ENCODE data around the gene EVA1B. TPM values are rescaled to one million over a fixed set of nuclear protein-coding genes. Genes with fewer than 3 reads are reported as not detected.

EVA1B gene
- total RNA-seq, 2 experiments from 2014 or later = 2.7 to 3.1 TPM

DNA sequence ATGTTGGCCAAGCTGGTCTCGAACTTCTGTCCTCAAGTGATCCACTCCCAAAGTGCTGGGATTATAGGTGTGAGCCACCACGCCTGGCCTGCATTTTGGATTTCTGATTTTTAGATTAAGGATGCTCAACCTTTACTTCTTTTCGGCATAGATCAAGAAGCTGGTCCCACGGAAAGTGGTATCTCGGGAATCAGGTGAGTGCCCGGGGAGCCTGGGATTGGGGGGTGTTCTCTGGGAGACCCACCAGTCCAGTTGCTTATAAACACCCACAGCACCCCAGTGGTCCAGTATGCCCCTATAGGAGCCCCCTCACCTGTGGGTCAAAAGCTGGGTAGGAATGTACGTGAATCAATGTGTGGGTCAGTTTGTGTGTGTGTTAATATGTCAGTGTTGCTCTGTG, 14.0 kb downstream of the EVA1B start:
- H3K36me3 Mint-ChIP-seq (ENCODE audit: low read depth) = peaks cover 34% of the 10 kb centered on the region
- no peak overlapping the region for H3K4me3 Mint-ChIP-seq
- peaks cover 24% of the 10 kb centered on the region for H3K4me1 Mint-ChIP-seq
- no peaks in the 10 kb centered on the region for H3K9me3 Mint-ChIP-seq (ENCODE audit: low read depth)
- H3K27ac Mint-ChIP-seq = no peak overlapping the region
- intact Hi-C loops (cut with DNase I, micrococcal nuclease) = loop anchor here (5.0 kb wide), 2 partner anchors 58 to 1163 kb away; partner anchors contain the start of gene ZC3H12A (in 1 of the 2)
- POLR2A ChIA-PET = interaction anchor here (0.7 kb wide), 1 partner anchor 32 kb away, joined by 5 read pairs; no protein-coding TSS in a partner anchor
- ATAC-seq (no peak), DNase-seq (no peak)
- no peaks in the 10 kb centered on the region for H3K27me3 Mint-ChIP-seq
- CTCF ChIA-PET = interaction anchor here (0.8 to 1.0 kb wide), 2 partner anchors 9 to 112 kb away, joined by 3 to 4 read pairs; no protein-coding TSS in a partner anchor

DNA sequence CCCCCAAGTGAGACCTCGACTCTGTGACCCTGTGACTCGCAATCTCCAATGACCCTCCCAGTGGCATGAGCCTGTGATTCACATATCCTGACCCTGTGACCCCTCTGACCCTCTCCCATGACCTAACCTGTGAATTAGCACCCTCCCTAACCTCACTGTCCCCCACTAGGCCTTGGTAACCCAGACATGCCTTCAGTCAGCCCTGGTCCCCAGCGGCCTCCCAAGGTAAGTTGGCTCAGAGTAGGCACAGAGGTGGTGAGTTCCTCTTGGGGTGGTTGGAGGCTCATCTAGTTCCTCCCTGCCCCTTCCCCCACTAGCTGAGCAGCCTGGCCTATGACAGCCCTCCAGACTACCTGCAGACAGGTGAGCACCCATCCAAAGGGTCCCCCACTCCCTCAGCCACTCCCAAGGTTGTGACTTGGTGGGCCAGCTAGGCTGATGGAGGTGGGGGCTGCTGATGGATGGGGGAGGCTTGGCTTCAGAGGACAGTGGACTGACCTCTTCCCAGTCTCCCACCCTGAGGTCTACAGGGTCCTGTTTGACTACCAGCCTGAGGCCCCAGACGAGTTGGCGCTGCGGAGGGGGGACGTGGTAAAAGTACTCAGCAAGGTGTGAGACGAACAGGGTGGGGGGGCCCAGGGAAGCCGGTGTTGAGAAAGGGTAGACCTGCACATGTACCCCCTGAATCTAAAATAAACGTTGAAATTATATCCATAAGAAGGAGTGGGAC, 15.7 kb downstream of the EVA1B start:
- Mint-ChIP-seq H3K27ac (peak overlapping the region; percentile 96), H3K4me3 (peak overlapping the region; percentile 98), H3K36me3 (ENCODE audit: low read depth) (peaks cover 46% of the 10 kb centered on the region), H3K4me1 (peaks cover 37% of the 10 kb centered on the region), H3K9me3 (ENCODE audit: low read depth) (no peaks in the 10 kb centered on the region), H3K27me3 (no peaks in the 10 kb centered on the region)
- intact Hi-C loops (cut with DNase I, micrococcal nuclease) = loop anchor here (1.0 to 5.0 kb wide), 8 partner anchors 15 to 1165 kb away; partner anchors contain the start of genes EVA1B (in 2 of the 2), AGO3 (in 1 of the 2), THRAP3 (in 1 of the 2) and TRAPPC3 (in 1 of the 2)
- ChIA-PET CTCF (interaction anchor here (1.6 kb wide), 1 partner anchor 112 kb away, joined by 6 read pairs; no protein-coding TSS in a partner anchor), POLR2A (interaction anchor here (1.0 to 1.3 kb wide), 3 partner anchors 11 to 375 kb away, joined by 3 read pairs; no protein-coding TSS in a partner anchor)
- DNase-seq (peak; percentile 22), ATAC-seq (no peak)

DNA sequence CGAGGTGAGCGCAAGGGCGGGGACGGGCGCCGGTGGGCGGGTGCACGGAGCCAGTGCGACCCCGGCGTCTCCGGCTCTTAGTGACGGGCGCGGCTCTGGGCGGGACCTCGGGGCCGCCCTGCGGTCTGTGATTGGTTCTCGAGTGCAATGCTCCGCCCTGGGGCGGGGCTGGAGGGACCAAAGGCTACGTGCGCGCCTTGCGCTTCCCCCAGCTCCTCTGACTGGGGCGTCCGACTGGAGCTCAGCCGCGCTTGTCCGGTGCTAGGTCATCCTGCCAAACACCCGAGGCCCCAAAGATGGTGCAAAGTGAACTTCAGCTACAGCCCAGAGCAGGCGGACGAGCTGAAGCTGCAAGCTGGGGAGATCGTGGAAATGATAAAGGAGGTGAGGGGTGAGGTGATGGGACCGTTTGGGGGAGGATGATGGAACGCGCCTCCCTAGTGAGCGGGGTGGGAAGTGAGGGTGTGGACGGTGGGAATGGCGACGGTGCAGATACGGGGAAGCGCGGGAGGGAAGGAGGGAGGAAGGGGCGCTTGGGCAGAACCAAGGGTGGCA, 16.5 kb downstream of the EVA1B start:
- peak; percentile 96 for DNase-seq
- ChIA-PET POLR2A (interaction anchor here (1.0 to 1.6 kb wide), 4 partner anchors 12 to 374 kb away, joined by 3 read pairs; no protein-coding TSS in a partner anchor), CTCF (interaction anchor here (0.6 to 1.6 kb wide), 6 partner anchors 15 to 249 kb away, joined by 3 to 6 read pairs (median 4); partner anchors contain the start of genes THRAP3 and TRAPPC3)
- Mint-ChIP-seq H3K4me1 (peaks cover 45% of the 10 kb centered on the region), H3K27me3 (no peaks in the 10 kb centered on the region), H3K36me3 (ENCODE audit: low read depth) (peaks cover 54% of the 10 kb centered on the region), H3K4me3 (peak overlapping the region; percentile 98), H3K27ac (peak overlapping the region; percentile 96), H3K9me3 (ENCODE audit: low read depth) (no peaks in the 10 kb centered on the region)
- intact Hi-C loops (cut with DNase I, micrococcal nuclease) = loop anchor here (1.0 to 5.0 kb wide), 9 partner anchors 16 to 1165 kb away; partner anchors contain the start of genes EVA1B (in 2 of the 2), AGO3 (in 1 of the 2), STK40 (in 1 of the 2) and THRAP3 (in 1 of the 2)
- ATAC-seq = peak; percentile 91

DNA sequence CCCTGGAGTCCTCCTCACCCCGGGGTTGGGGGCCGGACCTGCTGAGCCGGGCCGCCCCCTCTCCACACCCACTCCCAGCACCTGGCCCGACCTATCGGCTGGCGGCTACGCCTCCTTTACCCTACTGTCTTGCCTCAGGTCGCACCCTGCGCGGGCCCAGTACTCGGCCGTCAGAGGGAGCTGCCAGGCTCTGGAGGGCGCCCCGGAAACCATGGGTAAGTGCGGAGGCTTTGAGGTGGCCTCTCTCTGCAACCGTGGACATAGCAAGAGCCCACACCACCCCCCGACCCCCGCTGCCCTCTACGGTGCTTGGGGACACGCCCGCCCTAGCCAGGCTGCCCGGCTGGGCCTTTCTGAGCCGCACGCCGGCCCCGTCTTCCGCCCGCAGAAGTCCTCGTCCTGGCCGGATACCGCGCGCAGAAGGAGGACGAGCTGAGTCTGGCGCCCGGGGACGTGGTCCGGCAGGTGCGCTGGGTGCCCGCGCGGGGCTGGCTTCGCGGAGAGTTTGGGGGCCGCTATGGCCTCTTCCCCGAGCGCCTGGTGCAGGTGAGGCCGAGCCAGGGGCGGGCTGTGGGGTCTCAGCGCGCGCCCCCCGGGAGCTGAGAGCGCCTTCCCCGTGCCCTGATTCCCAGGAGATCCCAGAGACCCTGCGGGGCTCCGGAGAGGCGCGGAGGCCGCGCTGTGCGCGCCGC, 17.1 kb downstream of the EVA1B start, which contains the start of gene SH3D21:
SH3D21 (plus strand) TSS at position 159 of the 692 bp plus-strand sequence; CDS start at position 212, 53 bp downstream.
- peaks cover 50% of the 10 kb centered on the region for H3K4me1 Mint-ChIP-seq
- H3K36me3 Mint-ChIP-seq (ENCODE audit: low read depth) = peaks cover 59% of the 10 kb centered on the region
- intact Hi-C loops (cut with DNase I, micrococcal nuclease) = loop anchor here (1.0 to 5.0 kb wide), 5 partner anchors 16 to 1166 kb away; partner anchors contain the start of genes AGO3 (in 1 of the 2), EVA1B (in 1 of the 2), STK40 (in 1 of the 2) and ZC3H12A (in 1 of the 2)
- H3K27ac Mint-ChIP-seq = peak within 1 kb of the TSS; percentile 96
- CTCF ChIA-PET = interaction anchor here (0.5 to 1.6 kb wide), 10 partner anchors 16 to 251 kb away, joined by 3 to 6 read pairs (median 3); partner anchors contain the start of genes THRAP3 and TRAPPC3
- POLR2A ChIA-PET = interaction anchor here (0.5 to 1.6 kb wide), 6 partner anchors 12 to 374 kb away, joined by 3 to 4 read pairs (median 3); no protein-coding TSS in a partner anchor
- no peaks in the 10 kb centered on the region for H3K27me3 Mint-ChIP-seq
- H3K9me3 Mint-ChIP-seq (ENCODE audit: low read depth) = no peaks in the 10 kb centered on the region
- peak within 1 kb of the TSS; percentile 98 for H3K4me3 Mint-ChIP-seq
- ATAC-seq (peak; percentile 37), DNase-seq (peak; percentile 79)

DNA sequence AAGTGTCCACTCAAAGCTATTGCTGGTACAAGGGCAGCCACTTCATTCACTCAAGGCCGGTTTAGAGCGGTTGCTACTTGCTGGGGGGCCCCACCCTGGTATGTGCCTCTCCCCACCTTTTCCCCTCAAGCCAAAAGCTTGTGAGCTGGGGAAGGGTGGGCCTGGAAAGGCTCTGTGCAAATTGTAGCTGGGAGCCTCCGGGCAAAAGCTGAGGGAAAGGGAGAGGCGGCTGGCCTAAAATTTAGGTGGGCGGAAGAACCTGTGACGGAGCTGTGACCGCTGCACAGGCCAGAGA, 17.6 kb downstream of the EVA1B start:
- intact Hi-C loops (cut with DNase I, micrococcal nuclease) = loop anchor here (1.0 to 5.0 kb wide), 5 partner anchors 17 to 1166 kb away; partner anchors contain the start of genes AGO3 (in 1 of the 2), EVA1B (in 1 of the 2), STK40 (in 1 of the 2) and ZC3H12A (in 1 of the 2)
- no peaks in the 10 kb centered on the region for H3K27me3 Mint-ChIP-seq
- no peaks in the 10 kb centered on the region for H3K9me3 Mint-ChIP-seq (ENCODE audit: low read depth)
- POLR2A ChIA-PET = interaction anchor here (0.5 to 1.6 kb wide), 2 partner anchors 17 to 158 kb away, joined by 3 to 4 read pairs; no protein-coding TSS in a partner anchor
- DNase-seq = no peak
- peak overlapping the region; percentile 94 for H3K27ac Mint-ChIP-seq
- peaks cover 55% of the 10 kb centered on the region for H3K4me1 Mint-ChIP-seq
- ATAC-seq = no peak
- peaks cover 64% of the 10 kb centered on the region for H3K36me3 Mint-ChIP-seq (ENCODE audit: low read depth)
- peak overlapping the region; percentile 98 for H3K4me3 Mint-ChIP-seq
- CTCF ChIA-PET = interaction anchor here (0.7 to 1.6 kb wide), 4 partner anchors 114 to 251 kb away, joined by 3 to 6 read pairs (median 4); partner anchors contain the start of gene TRAPPC3

DNA sequence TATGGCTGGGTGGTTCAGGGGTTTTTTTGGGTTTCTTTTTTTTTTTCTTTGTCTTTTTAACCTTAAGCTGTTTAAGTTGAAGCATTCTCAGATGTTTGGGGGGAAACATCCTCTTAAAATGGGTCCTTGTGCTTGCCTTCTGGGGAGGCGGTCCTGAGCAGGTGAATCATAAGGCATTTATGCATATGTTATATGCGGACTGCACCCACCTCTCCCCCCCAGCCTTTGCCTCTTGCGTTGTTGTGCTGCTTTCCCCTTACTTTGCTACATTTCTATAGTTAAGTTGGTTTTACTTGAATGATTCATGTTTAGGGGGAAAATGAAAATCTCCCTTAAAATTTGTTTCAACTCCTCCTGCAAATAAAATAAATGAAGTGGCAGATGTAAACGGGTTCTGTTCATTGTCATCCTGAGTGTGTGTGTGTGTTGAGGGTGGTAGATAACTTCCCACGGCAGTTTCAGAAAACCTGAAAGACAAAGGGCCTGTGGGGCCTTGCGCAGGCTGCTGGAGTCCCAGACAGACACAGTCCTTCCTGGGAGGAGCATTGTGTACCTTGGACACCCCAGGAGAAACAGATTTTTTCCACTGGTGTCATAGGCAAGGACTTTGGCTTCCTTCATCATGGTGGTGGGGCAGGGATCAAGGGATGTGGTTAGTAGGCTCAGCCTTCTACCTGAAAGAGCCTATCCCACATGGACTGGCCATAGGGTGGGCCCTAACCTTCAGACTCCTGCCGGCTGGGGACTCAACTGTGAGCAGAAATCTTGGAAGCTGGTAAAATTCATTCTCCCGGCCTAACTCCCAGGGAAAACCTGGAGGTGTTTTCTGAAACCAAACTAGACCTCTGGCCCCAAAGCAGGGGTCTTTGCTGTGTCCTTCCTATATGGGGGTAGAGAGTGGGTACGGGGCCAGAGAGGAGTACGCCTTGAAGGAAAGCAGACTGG, 18.2 kb downstream of the EVA1B start:
- intact Hi-C loops (cut with DNase I, micrococcal nuclease) = loop anchor here (5.0 kb wide), 2 partner anchors 62 to 1167 kb away; partner anchors contain the start of gene ZC3H12A (in 1 of the 2)

DNA sequence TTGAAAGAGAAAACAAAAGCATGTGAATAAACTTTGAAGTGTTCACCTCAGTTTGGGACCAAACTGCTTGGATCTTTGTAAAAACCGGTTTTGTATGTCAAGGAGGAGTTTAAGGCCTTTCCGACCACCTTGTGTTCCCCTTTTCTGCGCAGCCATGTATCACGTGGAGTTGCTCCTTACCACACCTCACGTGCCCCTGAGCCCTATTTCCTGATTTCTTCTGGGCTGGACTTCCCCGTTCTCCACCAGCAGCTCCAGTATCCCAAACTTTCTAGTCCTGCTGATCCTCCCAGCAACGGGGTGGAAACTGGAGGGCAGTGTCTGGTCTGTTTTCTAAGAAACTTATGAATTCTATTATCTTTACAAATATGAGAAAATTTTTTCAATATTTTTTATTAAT, 18.9 kb downstream of the EVA1B start:
- ATAC-seq = no peak
- DNase-seq = no peak
- peak overlapping the region; percentile 82 for H3K27ac Mint-ChIP-seq
- CTCF ChIA-PET = interaction anchor here (0.7 kb wide), 2 partner anchors 28 to 215 kb away, joined by 3 to 4 read pairs; no protein-coding TSS in a partner anchor
- no peaks in the 10 kb centered on the region for H3K27me3 Mint-ChIP-seq
- H3K4me1 Mint-ChIP-seq = peaks cover 69% of the 10 kb centered on the region
- H3K9me3 Mint-ChIP-seq (ENCODE audit: low read depth) = no peaks in the 10 kb centered on the region
- POLR2A ChIA-PET = interaction anchor here (1.0 kb wide), 1 partner anchor 20 kb away, joined by 3 read pairs; no protein-coding TSS in a partner anchor
- intact Hi-C loops (cut with DNase I, micrococcal nuclease) = no loop called here
- no peak overlapping the region for H3K4me3 Mint-ChIP-seq
- H3K36me3 Mint-ChIP-seq (ENCODE audit: low read depth) = peaks cover 69% of the 10 kb centered on the region

More for the DNA sequence above, 18.2 kb downstream of the EVA1B start:
- DNase-seq = peak; percentile 78
- no peaks in the 10 kb centered on the region for H3K9me3 Mint-ChIP-seq (ENCODE audit: low read depth)
- peak overlapping the region; percentile 94 for H3K27ac Mint-ChIP-seq
- H3K4me1 Mint-ChIP-seq = peaks cover 61% of the 10 kb centered on the region
- peak overlapping the region; percentile 98 for H3K4me3 Mint-ChIP-seq
- no peaks in the 10 kb centered on the region for H3K27me3 Mint-ChIP-seq
- ATAC-seq = peak; percentile 42
- POLR2A ChIA-PET = interaction anchor here (0.6 to 1.6 kb wide), 2 partner anchors 18 to 78 kb away, joined by 3 read pairs; no protein-coding TSS in a partner anchor
- peaks cover 67% of the 10 kb centered on the region for H3K36me3 Mint-ChIP-seq (ENCODE audit: low read depth)
- CTCF ChIA-PET = interaction anchor here (0.6 to 0.7 kb wide), 4 partner anchors 27 to 215 kb away, joined by 3 to 4 read pairs (median 3); no protein-coding TSS in a partner anchor

DNA sequence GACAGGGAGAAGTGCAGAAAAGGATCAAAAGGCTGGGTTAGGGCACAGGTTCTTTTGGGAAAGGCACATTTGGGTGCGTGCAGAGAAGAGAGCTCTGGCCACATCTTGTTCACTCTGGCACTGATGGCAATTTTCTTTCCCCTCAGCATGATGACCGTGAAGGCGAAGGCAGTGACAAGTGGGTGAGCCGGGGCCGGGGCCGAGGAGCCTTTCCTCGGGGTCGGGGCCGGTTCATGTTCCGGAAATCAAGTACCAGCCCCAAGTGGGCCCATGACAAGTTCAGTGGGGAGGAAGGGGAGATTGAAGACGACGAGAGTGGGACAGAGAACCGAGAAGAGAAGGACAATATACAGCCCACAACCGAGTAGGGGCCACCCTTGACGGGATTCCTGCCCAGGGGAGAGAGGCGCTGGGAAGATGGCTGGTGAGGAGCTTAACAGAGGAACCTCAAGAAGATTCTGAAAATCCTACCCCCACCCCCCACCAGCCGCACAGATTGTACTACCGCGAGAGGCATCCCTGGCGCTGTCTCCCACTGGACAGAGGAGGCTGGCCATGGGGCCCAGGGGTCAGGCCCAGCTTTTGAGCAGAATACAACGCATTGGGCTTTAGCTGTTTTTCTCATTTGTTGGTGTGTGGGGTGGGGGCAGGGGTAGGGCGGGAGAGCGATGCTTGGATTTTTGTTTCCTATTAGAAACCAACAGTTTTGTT, 19.6 kb downstream of the EVA1B start:
- no peak for DNase-seq
- intact Hi-C loops (cut with DNase I, micrococcal nuclease) = no loop called here
- Mint-ChIP-seq H3K9me3 (ENCODE audit: low read depth) (no peaks in the 10 kb centered on the region), H3K4me1 (peaks cover 76% of the 10 kb centered on the region), H3K27ac (peak overlapping the region; percentile 82), H3K36me3 (ENCODE audit: low read depth) (peaks cover 68% of the 10 kb centered on the region), H3K4me3 (no peak overlapping the region), H3K27me3 (no peaks in the 10 kb centered on the region)
- POLR2A ChIA-PET = interaction anchor here (1.0 kb wide), 1 partner anchor 21 kb away, joined by 3 read pairs; no protein-coding TSS in a partner anchor
- no peak for ATAC-seq
- CTCF ChIA-PET = interaction anchor here (0.5 to 1.8 kb wide), 3 partner anchors 18 to 116 kb away, joined by 3 to 5 read pairs (median 4); no protein-coding TSS in a partner anchor

DNA sequence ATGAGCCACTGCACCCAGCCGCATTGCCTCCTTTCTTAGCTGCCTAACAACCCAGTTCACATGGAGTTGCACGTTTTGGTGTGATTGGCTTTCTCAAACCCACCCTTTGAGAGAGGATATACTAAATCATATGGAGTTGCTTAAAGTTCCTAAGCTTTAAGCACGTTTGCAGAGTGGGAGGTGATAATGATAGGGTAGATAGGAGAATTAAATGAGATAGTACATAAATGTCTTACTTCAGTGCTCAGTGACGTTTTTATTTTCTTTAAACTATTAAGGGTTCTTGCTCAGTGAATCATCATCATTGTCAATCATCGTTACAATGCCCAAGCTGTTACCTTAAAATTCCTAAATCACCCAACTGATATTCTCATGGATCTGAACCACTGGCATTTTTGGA, 20.2 kb downstream of the EVA1B start:
- ChIA-PET POLR2A (interaction anchor here (1.0 kb wide), 1 partner anchor 21 kb away, joined by 3 read pairs; no protein-coding TSS in a partner anchor), CTCF (interaction anchor here (0.5 to 1.8 kb wide), 3 partner anchors 17 to 117 kb away, joined by 3 to 5 read pairs (median 4); no protein-coding TSS in a partner anchor)
- H3K4me1 Mint-ChIP-seq = peaks cover 76% of the 10 kb centered on the region
- no peaks in the 10 kb centered on the region for H3K9me3 Mint-ChIP-seq (ENCODE audit: low read depth)
- DNase-seq (no peak), ATAC-seq (no peak)
- H3K27me3 Mint-ChIP-seq = no peaks in the 10 kb centered on the region
- no peak overlapping the region for H3K4me3 Mint-ChIP-seq
- peak overlapping the region; percentile 48 for H3K27ac Mint-ChIP-seq
- intact Hi-C loops (cut with DNase I, micrococcal nuclease) = no loop called here
- peaks cover 65% of the 10 kb centered on the region for H3K36me3 Mint-ChIP-seq (ENCODE audit: low read depth)

Measured in activated CD4-positive, alpha-beta T cell treated with anti-CD3 and anti-CD28 coated beads for 36 hours (primary cell).